GM12875 (cell line): ENCODE measurements around the gene NUP210.

Experiments used
- H3K4me3 ChIP-seq: one replicate; pipeline ENCODE4 v1.5.1; 2011; ENCODE audit warnings: low read depth, low read length, control low read depth
- TF ChIP-seq, protein P1 (sequence below): IDR thresholded peaks from 2 replicates; pipeline ENCODE4 v1.5.1; 2011; ENCODE audit warnings: low read depth, mild to moderate bottlenecking, control low read depth, inconsistent platforms, low read length, moderate library complexity, borderline replicate concordance; ENCODE audit not compliant: insufficient read depth

NUP210 gene

GRCh38 chr3:13427662-13428603 is 7.8 kb upstream of the NUP210 start:
- TF ChIP-seq, protein P1, sequence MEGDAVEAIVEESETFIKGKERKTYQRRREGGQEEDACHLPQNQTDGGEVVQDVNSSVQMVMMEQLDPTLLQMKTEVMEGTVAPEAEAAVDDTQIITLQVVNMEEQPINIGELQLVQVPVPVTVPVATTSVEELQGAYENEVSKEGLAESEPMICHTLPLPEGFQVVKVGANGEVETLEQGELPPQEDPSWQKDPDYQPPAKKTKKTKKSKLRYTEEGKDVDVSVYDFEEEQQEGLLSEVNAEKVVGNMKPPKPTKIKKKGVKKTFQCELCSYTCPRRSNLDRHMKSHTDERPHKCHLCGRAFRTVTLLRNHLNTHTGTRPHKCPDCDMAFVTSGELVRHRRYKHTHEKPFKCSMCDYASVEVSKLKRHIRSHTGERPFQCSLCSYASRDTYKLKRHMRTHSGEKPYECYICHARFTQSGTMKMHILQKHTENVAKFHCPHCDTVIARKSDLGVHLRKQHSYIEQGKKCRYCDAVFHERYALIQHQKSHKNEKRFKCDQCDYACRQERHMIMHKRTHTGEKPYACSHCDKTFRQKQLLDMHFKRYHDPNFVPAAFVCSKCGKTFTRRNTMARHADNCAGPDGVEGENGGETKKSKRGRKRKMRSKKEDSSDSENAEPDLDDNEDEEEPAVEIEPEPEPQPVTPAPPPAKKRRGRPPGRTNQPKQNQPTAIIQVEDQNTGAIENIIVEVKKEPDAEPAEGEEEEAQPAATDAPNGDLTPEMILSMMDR, result no peak
- no peak overlapping the region for H3K4me3 ChIP-seq

GRCh38 chr3:13426591-13426990 is 6.5 kb upstream of the NUP210 start:
- no peak overlapping the region for H3K4me3 ChIP-seq
- TF ChIP-seq, protein P1, result no peak

DNA sequence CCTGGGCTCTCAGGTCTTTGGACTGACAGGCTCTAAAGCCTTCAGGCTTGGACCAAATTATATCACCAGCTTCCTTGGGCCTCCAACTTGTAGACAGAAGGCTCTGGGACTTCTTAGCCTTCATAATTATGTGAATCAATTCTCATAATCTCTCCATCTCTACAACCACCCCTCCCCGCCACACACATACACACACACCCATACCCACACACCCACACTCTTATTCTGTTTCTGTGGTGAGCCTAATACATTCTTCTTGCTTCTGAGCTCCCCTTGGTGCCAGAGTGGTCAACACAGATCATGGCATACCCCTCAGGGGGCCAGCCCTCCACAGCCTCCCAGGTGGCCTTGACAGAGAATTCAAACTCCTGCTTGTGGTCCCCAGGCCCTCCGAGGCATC is 5.6 kb upstream of the NUP210 start:
- H3K4me3 ChIP-seq, result no peak overlapping the region
- TF ChIP-seq, protein P1, result no peak

- TF ChIP-seq, protein P1, result no peak
- H3K4me3 ChIP-seq, result no peak overlapping the region
These were observed 4.9 kb upstream of the NUP210 start for GRCh38 chr3:13424865-13425617.

DNA sequence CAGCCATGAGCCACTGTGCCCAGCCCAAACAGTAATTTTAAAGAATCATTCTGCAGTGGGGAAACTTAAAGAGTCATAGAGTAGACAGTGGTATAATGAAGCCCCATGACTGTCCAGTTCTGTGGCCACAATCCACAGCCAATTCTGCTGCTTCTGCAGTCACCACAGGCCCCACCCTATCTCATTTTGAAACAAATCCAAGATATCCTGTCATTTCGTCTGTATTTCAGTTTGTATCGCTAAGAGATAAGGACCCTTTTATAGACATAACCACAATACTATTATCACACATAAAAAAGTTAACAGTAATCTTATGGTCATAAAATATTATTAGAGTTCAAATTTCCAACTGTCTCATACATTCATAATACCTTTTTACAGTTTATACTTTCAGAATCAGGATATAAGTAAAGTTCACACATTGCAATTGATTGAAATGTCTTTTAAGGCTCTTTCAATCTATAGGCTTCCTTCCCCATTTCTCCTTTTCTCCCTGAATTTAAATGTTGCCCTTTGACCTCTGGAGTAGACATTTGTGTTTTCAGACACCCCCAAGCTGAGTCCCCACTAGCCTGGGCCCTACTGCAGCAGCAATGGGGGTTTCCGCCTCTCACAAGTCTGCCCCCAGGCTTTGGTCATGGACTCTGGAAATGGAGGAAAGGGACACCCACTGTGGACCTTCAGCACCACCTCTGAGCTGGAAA is 4.2 kb upstream of the NUP210 start:
- TF ChIP-seq, protein P1, result no peak
- no peak overlapping the region for H3K4me3 ChIP-seq

DNA sequence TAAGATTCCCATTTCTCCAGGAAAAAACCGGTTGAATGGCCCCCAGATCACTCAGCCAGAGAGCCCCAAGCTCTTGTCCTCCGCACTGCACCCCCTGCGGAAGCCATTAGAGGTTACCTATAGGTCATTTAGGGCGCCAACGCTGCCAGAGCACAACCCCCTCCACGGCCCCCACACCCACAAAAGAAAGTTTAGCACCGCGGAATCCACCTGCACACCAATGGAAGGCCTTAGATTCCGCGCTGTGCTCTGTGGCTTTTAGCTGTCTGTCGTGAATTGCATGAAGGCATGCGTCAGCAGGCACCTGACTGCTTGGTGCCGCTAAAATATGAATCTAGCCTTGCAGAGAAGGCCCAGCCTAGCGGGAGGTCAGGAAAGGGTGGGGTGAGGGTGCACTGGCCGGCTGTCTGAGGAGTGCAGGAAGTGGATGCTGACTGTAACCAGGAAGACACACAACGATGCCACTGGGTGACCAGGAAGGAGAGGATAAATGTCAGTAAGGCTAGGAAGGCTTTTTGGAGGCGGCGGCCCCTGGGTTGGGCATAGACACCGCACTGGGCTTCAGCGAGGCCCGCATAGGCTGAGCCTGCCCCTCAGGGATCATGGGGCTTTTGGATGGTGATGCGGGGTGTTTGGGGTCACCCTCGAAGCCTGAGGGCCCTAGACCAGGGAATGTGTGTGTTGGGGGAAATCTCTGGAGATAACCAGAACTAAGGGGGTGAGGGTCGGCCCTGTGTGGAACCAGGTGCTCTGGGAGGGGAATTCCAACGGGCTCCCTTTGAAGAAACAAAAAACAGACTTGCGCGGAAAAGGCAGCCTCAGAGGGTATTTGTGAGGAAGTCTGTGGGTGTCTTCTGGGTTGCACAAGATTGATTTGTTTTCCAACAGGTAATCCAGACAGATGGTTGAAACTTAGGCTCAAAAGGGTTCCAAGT is 976 bp upstream of the NUP210 start:
- TF ChIP-seq, protein P1, result no peak
- H3K4me3 ChIP-seq, result peak overlapping the region; percentile 89
